Heart left ventricle (tissue), 16 donors: ENCODE measurements around the gene LPXN. TPM values are rescaled to one million over a fixed set of nuclear protein-coding genes. Genes with fewer than 3 reads are reported as not detected.

ENCODE experiments used
- ATAC-seq, 4 donors: fragments of 200-7000 bp; cut with Tn5 transposase; one replicate each; pipeline ENCODE4 v1.9.1; 2020 to 2022; ENCODE audit warnings: moderate library complexity in 4 of 4, mild to moderate bottlenecking in 3 of 4, moderate number of reproducible peaks in 1 of 4
- DNase-seq, 5 donors: peaks; one replicate each; pipeline ENCODE4 v3.0.0-alpha.2; 2020
- H3K27ac ChIP-seq, 12 donors: fragments of 200-600 bp; sonication (generic) in 4 of 12; one replicate each; pipeline versions ENCODE4 v1.5.0 to v1.8.0; 2016 to 2022; ENCODE audit warnings: mild to moderate bottlenecking in 2 of 12
- H3K27me3 ChIP-seq, 9 donors: fragments of 200-600 bp; sonication (generic) in 2 of 9; one replicate each; pipeline versions ENCODE4 v1.5.1 to v1.8.0; 2016 to 2022; ENCODE audit warnings: mild to moderate bottlenecking in 3 of 9
- H3K36me3 ChIP-seq, 9 donors: fragments of 200-600 bp; sonication (generic) in 2 of 9; one replicate each; pipeline versions ENCODE4 v1.5.0 to v1.8.0; 2018 to 2022; ENCODE audit warnings: mild to moderate bottlenecking in 2 of 9
- H3K4me1 ChIP-seq, 12 donors: fragments of 200-600 bp; sonication (generic) in 4 of 12; one replicate each; pipeline versions ENCODE4 v1.5.0 to v1.8.0; 2016 to 2022; ENCODE audit warnings: mild to moderate bottlenecking in 3 of 12
- H3K4me3 ChIP-seq, 12 donors: fragments of 200-600 bp; sonication (generic) in 4 of 12; one replicate each; pipeline versions ENCODE4 v1.5.0 to v1.8.0; 2017 to 2022; ENCODE audit warnings: mild to moderate bottlenecking in 9 of 12, moderate library complexity in 4 of 12
- H3K9me3 ChIP-seq, 12 donors: fragments of 200-600 bp; sonication (generic) in 4 of 12; one replicate each; pipeline versions ENCODE4 v1.5.0 to v1.8.0; 2016 to 2022; ENCODE audit warnings: mild to moderate bottlenecking in 1 of 12
- POLR2A ChIP-seq, 2 donors: fragments of 450-650 bp; IDR thresholded peaks; one replicate each; pipeline ENCODE4 v1.6.1; 2017; ENCODE audit warnings: antibody characterized with exemption in 2 of 2, mild to moderate bottlenecking in 2 of 2, moderate library complexity in 2 of 2
- WGBS, 4 donors: extraction: QIAGEN DNeasy Blood & Tissue Kit in 2 of 4; methylation state at CpG; one replicate each; pipeline versions ENCODE4 v1.1.5 to v1.1.7; 2013 to 2018; 5-methylcytosine and 5-hydroxymethylcytosine counted together
- intact Hi-C, 10 donors: fragments of 100-400 bp; cut with DNase I; formaldehyde crosslinking; loops; one replicate each; pipeline versions ENCODE4 v1.11.1 to v1.14.2; 2022
- polyA plus RNA-seq, 2 donors: library from polyadenylated mRNA; stranded (reverse); fragments of 200-250 nt; gene quantifications; one replicate each; pipeline ENCODE4 v1.2.3, GENCODE V29; 2013
- total RNA-seq, 9 donors: library from RNA; depleted of rRNA in 2 of 9; stranded (reverse); fragments of >200 nt in 2 of 9; fragmentation: NEBNext Ultra II Directional in 3 of 9; extraction: Animal tissue kit (Norgen Biotek cat#: 25700) in 3 of 9; gene quantifications; one replicate each; pipeline versions ENCODE4 v1.1.0 to v1.2.4, GENCODE V29; 2016 to 2023
- TF ChIP-seq, protein P1 (sequence below), 12 donors: fragments of 200-600 bp; sonication (generic) in 4 of 12; IDR thresholded peaks; one replicate each; pipeline versions ENCODE4 v1.5.0 to v1.8.0; 2018 to 2022; ENCODE audit warnings: antibody characterized with exemption in 12 of 12, mild to moderate bottlenecking in 5 of 12
- donor health status: ischemic (EF 13 %, LVEDD 7.1; RV severe dilation, severe dysfunction).
- donor health status: healthy with polysubstance abuse.
- donor health status: DM: no; HTN: yes; CAD: no.
- donor health status: DM: no; HTN: no; CAD: no.
- donor health status: ischemic (EF 25% LVEDD 6.9; RV normal size, moderate dysfunction).
- donor health status: ischemic (EF 25% LVEDD 5.7; RV mildly dilated, moderate dysfunction).
- donor health status: healthy.
- donor health status: DM: yes; HTN: yes; CAD: no.
- donor health status: ischemic (EF 35%, LVEDD 5.7; RV mildly dilated, moderate dysfunction).
- donor health status: nonischemic (EF 11% LVEDD 7.7; RV severe dilation, severe dysfunction).
- donor health status: DM: yes; HTN: yes; CAD: no.
- donor health status: PGD.
- donor health status: ischemic (EF 29% LVEDD 5.4; RV normal size, mild dysfunction).
- donor health status: nonischemic (EF 23%, LVEDD 6.1; RV moderate dilation, normal function).

Gene LPXN
- total and polyA plus RNA-seq, 11 donors: 1.8 to 19.8 (median 3.4) TPM

GRCh38 chr11:58580311-58580710 is 4.7 kb upstream of the LPXN start:
- no peak for TF ChIP-seq POLR2A (IDR thresholded peaks at IDR 0.05)
- TF ChIP-seq, protein P1, sequence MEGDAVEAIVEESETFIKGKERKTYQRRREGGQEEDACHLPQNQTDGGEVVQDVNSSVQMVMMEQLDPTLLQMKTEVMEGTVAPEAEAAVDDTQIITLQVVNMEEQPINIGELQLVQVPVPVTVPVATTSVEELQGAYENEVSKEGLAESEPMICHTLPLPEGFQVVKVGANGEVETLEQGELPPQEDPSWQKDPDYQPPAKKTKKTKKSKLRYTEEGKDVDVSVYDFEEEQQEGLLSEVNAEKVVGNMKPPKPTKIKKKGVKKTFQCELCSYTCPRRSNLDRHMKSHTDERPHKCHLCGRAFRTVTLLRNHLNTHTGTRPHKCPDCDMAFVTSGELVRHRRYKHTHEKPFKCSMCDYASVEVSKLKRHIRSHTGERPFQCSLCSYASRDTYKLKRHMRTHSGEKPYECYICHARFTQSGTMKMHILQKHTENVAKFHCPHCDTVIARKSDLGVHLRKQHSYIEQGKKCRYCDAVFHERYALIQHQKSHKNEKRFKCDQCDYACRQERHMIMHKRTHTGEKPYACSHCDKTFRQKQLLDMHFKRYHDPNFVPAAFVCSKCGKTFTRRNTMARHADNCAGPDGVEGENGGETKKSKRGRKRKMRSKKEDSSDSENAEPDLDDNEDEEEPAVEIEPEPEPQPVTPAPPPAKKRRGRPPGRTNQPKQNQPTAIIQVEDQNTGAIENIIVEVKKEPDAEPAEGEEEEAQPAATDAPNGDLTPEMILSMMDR (IDR thresholded peaks at IDR 0.05): no peak
- peaks cover 5 to 72% (median 50%) of the 10 kb centered on the region in 12 donors for H3K4me1 ChIP-seq
- intact Hi-C loops: loop anchor here in 3 of 10 donors (5.0 kb wide), 1 partner anchor 37 kb away; no protein-coding TSS in a partner anchor
- no peaks in the 10 kb centered on the region for H3K27me3 ChIP-seq
- no peaks in the 10 kb centered on the region for H3K9me3 ChIP-seq
- H3K4me3 ChIP-seq: peak overlapping the region in 11 of 12 donors; percentile 78 to 100 (median 90)
- 3 to 6% (median 5%) methylated on average over 2 of the region's 2 CpGs for WGBS, 4 donors
- H3K36me3 ChIP-seq: peaks cover 0 to 8% (median 3%) of the 10 kb centered on the region in 9 donors
- ATAC-seq: no peak
- DNase-seq: no peak
- peak overlapping the region; percentile 98 to 100 (median 99) for H3K27ac ChIP-seq

GRCh38 chr11:58579192-58580129 is 3.8 kb upstream of the LPXN start:
- no peaks in the 10 kb centered on the region for H3K27me3 ChIP-seq
- 0 to 1% (median 0%) methylated on average over 45 to 78 of the region's 78 CpGs for WGBS, 4 donors
- H3K4me3 ChIP-seq: peak overlapping the region; percentile 78 to 100 (median 90)
- H3K27ac ChIP-seq: peak overlapping the region; percentile 98 to 100 (median 99)
- TF ChIP-seq, protein P1 (IDR thresholded peaks at IDR 0.05): peak; percentile 62 to 94 (median 80)
- TF ChIP-seq POLR2A (IDR thresholded peaks at IDR 0.05): peak in 1 of 2 donors; percentile 47
- peaks cover 5 to 76% (median 53%) of the 10 kb centered on the region in 12 donors for H3K4me1 ChIP-seq
- intact Hi-C loops: loop anchor here (2.0 to 10.0 kb wide), 11 partner anchors 38 to 1255 kb away; partner anchors contain the start of genes CNTF (in 1 of the 10), FAM111A (in 1 of the 10), MED19 (in 1 of the 10) and TMX2 (in 1 of the 10)
- DNase-seq (peak; percentile 94 to 96 (median 95)), ATAC-seq (peak; percentile 43 to 78 (median 69))
- no peaks in the 10 kb centered on the region for H3K36me3 ChIP-seq
- no peaks in the 10 kb centered on the region for H3K9me3 ChIP-seq

GRCh38 chr11:58578635-58579191 is 3.1 kb upstream of the LPXN start, which contains the start of gene ZFP91:
TSS of gene ZFP91 (plus strand) at chr11:58579063. CDS start at chr11:58579282, 219 bp downstream.
- intact Hi-C loops: loop anchor here in 9 of 10 donors (2.0 to 10.0 kb wide), 11 partner anchors 39 to 1254 kb away; partner anchors contain the start of genes CNTF (in 1 of the 9), FAM111A (in 1 of the 9), MED19 (in 1 of the 9) and TMX2 (in 1 of the 9)
- DNase-seq (peak; percentile 98 to 99 (median 99)), ATAC-seq (peak; percentile 87 to 93 (median 90))
- H3K4me1 ChIP-seq: peaks cover 5 to 76% (median 55%) of the 10 kb centered on the region in 12 donors
- H3K36me3 ChIP-seq: no peaks in the 10 kb centered on the region
- peak in 1 of 2 donors; percentile 41 for TF ChIP-seq POLR2A (IDR thresholded peaks at IDR 0.05)
- TF ChIP-seq, protein P1 (IDR thresholded peaks at IDR 0.05): no peak
- WGBS, 4 donors: 0 to 2% (median 0%) methylated on average over 29 to 51 of the region's 51 CpGs
- H3K9me3 ChIP-seq: no peaks in the 10 kb centered on the region
- peak within 1 kb of the TSS; percentile 78 to 100 (median 90) for H3K4me3 ChIP-seq
- H3K27me3 ChIP-seq: no peaks in the 10 kb centered on the region
- peak within 1 kb of the TSS; percentile 98 to 100 (median 99) for H3K27ac ChIP-seq
